GM06990 (cell line): ENCODE measurements around the gene POLR2J.

ENCODE experiments used
- DNase-seq: peaks from one replicate; pipeline ENCODE4 v3.0.0-alpha.2; 2011; ENCODE audit not compliant: insufficient read length; ENCODE audit errors: extremely low read depth
- H3K27me3 ChIP-seq: replicated peaks from 2 replicates; pipeline ENCODE4 v1.6.0; 2011; ENCODE audit warnings: low read length; ENCODE audit not compliant: control insufficient read depth, insufficient read depth
- H3K36me3 ChIP-seq: 2 replicates; pipeline ENCODE4 v1.5.1; 2011; ENCODE audit warnings: low read length; ENCODE audit not compliant: control insufficient read depth, insufficient read depth
- H3K4me3 ChIP-seq: replicated peaks from 2 replicates; pipeline ENCODE4 v1.5.1; 2011; ENCODE audit warnings: low read depth, mild to moderate bottlenecking, control low read depth, low read length
- CTCF ChIP-seq: IDR thresholded peaks from 2 replicates; pipeline ENCODE4 v1.5.1; 2011; ENCODE audit warnings: low read length, control low read depth, mild to moderate bottlenecking, inconsistent platforms; ENCODE audit not compliant: insufficient read depth, poor library complexity, severe bottlenecking

Gene POLR2J

DNA sequence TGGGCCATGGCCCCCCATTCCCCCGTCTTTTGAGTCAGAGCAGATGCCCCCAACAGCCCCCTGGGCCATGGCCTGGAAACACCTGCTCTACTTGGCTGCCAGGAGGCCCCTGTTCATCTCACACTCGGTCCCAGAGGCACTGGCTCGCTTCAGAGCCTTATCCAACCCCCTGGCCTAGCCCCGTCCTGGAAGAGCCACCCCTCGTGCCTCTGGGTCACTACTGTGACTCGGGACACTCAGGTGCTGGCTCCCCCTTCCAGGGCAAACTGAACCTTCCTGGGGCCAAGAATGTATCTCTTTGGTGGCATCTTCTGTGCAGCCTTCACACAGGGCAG lies 7.0 kb downstream of the POLR2J start:
- no peak for TF ChIP-seq CTCF
- Histone ChIP-seq H3K27me3 (no peaks in the 10 kb centered on the region), H3K4me3 (no peak overlapping the region), H3K36me3 (peaks cover 27% of the 10 kb centered on the region)
- peak; percentile 11 for DNase-seq

DNA sequence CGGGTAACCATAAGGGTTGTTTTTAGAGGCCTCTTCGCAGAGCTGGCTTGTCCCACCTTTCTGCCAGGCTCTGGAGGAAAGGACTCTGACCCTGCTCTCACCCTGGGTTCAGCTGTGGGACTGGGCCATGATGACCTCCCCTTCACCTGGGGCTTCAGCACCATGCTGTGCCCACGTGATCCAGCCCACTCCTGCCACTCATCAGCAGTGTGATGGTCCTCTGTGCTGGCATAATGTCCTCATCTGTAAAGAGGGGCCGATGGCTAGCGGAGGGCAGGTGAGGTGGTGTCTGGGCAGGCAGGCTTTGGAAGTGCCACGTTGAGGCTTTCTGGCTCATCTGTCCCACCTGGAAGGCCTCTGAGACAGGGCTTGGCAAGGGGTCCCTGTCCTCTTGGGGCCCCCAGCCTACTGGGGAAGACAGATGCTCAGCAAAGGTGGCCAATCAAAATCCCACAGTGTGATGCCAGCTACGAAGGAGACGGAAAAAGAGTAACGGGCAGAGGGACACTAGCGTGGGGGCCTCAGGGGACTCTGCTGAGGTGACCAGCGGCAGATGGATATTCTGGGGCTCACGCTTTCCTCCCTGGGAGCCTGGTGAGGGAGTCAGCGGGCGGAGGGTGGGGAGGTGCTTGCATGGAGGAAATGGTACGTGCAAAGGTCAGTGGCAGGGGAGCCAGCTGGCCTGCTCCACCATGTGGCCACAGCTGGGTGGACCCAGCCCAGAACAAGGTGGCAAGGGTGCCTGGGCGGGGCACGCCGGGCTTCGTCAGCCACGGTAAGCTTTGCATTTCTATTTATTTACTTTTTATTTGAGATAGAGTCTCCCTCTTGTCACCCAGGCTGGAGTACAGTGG lies 8.5 kb downstream of the POLR2J start:
- no peaks in the 10 kb centered on the region for H3K27me3 ChIP-seq
- H3K36me3 ChIP-seq: peaks cover 27% of the 10 kb centered on the region
- no peak overlapping the region for H3K4me3 ChIP-seq
- no peak for TF ChIP-seq CTCF
- peak; percentile 13 for DNase-seq

DNA sequence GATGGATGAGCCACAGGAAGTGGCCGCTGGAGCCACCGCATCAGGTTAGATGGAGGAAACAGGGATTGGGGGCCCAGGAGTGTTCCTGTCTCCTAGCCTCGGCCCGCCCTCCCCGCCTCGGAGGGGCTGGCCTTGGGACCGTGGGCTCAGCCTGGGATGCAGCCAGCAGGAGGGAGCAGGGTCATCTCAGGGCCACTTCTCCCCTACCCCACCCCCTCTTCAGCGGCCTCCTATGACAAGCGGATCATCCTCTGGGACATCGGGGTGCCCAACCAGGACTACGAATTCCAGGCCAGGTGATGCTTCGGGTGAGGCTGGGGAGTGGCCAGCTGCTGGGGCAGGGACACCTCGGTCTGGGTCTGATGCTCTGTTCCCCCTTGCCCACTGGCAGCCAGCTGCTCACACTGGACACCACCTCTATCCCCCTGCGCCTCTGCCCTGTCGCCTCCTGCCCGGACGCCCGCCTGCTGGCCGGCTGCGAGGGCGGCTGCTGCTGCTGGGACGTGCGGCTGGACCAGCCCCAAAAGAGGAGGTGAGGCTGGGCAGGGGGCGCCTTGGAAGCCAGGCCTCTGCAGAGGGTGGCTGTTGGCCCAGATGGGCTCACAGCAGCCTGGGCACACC lies 9.3 kb downstream of the POLR2J start:
- Histone ChIP-seq H3K36me3 (peaks cover 27% of the 10 kb centered on the region), H3K27me3 (no peaks in the 10 kb centered on the region), H3K4me3 (no peak overlapping the region)
- peak; percentile 9 for DNase-seq
- no peak for TF ChIP-seq CTCF

- no peak for TF ChIP-seq CTCF
- Histone ChIP-seq H3K36me3 (peaks cover 27% of the 10 kb centered on the region), H3K4me3 (no peak overlapping the region), H3K27me3 (no peaks in the 10 kb centered on the region)
- DNase-seq: peak; percentile 15
Measured at GRCh38 chr7:102468478-102469350, 10.0 kb downstream of the POLR2J start.

DNA sequence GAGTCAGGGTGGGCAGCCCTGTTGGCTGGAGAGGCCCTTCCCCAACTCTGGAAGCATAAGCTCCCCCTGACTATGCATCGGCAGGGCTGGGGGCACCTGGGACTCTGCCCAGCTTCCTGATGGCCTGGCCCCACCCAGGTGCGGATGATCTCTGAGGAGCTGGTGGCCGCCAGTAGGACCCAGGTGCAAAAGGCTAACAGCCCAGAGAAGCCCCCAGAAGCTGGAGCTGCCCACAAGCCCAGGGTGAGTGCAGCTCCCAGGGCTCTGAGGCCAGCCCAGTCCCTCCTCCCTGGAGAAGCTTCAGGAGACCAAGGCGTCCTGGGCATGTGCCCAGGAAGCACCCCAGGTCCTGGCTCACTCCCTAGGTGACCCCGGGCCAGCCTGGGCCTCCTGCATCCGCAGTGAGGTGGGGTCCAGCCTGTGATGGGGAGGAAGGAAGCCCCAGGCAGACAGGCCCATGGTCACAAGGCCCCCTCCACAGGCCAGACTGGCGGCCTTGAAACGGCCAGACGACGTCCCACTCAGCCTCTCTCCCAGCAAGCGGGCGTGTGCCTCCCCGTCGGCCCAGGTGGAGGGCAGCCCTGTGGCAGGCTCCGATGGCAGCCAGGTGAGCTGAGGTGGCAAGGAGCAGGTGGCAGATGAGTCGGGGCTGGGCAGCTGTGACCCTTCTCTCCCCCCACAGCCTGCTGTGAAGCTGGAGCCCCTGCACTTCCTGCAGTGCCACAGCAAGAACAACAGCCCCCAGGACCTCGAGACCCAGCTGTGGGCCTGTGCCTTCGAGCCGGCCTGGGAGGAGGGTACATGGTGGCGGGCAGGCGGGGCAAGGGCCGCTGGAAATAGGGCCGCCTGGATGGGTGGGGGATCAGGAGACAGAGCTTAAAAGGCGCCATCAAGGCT lies 10.9 kb downstream of the POLR2J start:
- peaks cover 25% of the 10 kb centered on the region for H3K36me3 ChIP-seq
- no peak for TF ChIP-seq CTCF
- H3K4me3 ChIP-seq: no peak overlapping the region
- H3K27me3 ChIP-seq: no peaks in the 10 kb centered on the region
- peak; percentile 11 for DNase-seq
